ENCODE measurements around the gene CAPN13. TPM values are rescaled to one million over a fixed set of nuclear protein-coding genes. Genes with fewer than 3 reads are reported as not detected.

CAPN13 gene
- total RNA-seq, 1 donor from 2014 or later, result not detected

GRCh38 chr2:30799366-30799765 lies 7.9 kb downstream of the CAPN13 start:
- H3K4me1 Mint-ChIP-seq, result peaks cover 6% of the 10 kb centered on the region
- no peak overlapping the region for H2AFZ ChIP-seq (replicated peaks)

DNA sequence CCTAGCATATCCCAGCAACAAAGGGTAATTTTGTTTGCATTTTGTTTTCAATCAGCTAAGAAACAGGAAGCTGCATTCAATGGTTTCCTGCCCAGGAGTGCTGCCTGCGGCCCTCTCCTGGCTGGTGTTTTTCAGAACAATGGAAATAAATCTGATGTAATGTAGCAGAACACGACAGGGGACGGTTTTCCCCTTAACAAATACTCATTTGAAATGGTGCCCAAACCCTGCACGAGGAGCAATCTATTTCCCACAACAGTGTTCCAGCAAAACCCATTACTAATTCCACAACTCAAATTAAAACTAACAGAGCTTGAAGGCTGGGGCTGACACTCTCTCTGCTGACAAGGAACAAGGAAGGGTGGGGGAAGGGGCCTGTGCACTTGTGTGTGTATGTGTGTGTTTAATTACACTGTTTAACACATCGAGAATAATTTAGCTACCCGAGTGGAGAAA lies 8.7 kb downstream of the CAPN13 start:
- H3K9me3 Mint-ChIP-seq, result no peaks in the 10 kb centered on the region
- Histone ChIP-seq H3K79me2 (ENCODE audit: low read depth) (no peaks in the 10 kb centered on the region), H3K4me2 (no peak overlapping the region), H3F3A (ENCODE audit: low read depth) (no peaks in the 10 kb centered on the region), H3K27ac (no peak overlapping the region), H2AFZ (replicated peaks) (peak overlapping the region; percentile 98), H3K9me3 (ENCODE audit: low read depth) (no peaks in the 10 kb centered on the region), H3K4me1 (peaks cover 9% of the 10 kb centered on the region), H3K27me3 (no peaks in the 10 kb centered on the region), H3K36me3 (no peaks in the 10 kb centered on the region), H3K4me3 (no peak overlapping the region), H4K20me1 (ENCODE audit: low read depth) (no peaks in the 10 kb centered on the region), H3K9ac (no peak overlapping the region)
- H3K36me3 Mint-ChIP-seq, result no peaks in the 10 kb centered on the region
- H3K27me3 Mint-ChIP-seq (ENCODE audit: insufficient read depth, low read depth), result peaks cover 2% of the 10 kb centered on the region
- DNase-seq (ENCODE audit: low spot score), result no peak
- H3K4me1 Mint-ChIP-seq, result peaks cover 6% of the 10 kb centered on the region
- no peak overlapping the region for H3K27ac Mint-ChIP-seq
- no peak for TF ChIP-seq EZH2 (IDR thresholded peaks at IDR 0.05)
- TF ChIP-seq, protein P1, sequence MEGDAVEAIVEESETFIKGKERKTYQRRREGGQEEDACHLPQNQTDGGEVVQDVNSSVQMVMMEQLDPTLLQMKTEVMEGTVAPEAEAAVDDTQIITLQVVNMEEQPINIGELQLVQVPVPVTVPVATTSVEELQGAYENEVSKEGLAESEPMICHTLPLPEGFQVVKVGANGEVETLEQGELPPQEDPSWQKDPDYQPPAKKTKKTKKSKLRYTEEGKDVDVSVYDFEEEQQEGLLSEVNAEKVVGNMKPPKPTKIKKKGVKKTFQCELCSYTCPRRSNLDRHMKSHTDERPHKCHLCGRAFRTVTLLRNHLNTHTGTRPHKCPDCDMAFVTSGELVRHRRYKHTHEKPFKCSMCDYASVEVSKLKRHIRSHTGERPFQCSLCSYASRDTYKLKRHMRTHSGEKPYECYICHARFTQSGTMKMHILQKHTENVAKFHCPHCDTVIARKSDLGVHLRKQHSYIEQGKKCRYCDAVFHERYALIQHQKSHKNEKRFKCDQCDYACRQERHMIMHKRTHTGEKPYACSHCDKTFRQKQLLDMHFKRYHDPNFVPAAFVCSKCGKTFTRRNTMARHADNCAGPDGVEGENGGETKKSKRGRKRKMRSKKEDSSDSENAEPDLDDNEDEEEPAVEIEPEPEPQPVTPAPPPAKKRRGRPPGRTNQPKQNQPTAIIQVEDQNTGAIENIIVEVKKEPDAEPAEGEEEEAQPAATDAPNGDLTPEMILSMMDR (IDR thresholded peaks at IDR 0.05), result no peak
- no peak overlapping the region for H3K4me3 Mint-ChIP-seq

More at GRCh38 chr2:30799366-30799765, 7.9 kb downstream of the CAPN13 start:
- no peaks in the 10 kb centered on the region for H3K36me3 ChIP-seq
- Mint-ChIP-seq H3K27ac (no peak overlapping the region), H3K36me3 (no peaks in the 10 kb centered on the region), H3K27me3 (ENCODE audit: insufficient read depth, low read depth) (peaks cover 2% of the 10 kb centered on the region), H3K4me3 (no peak overlapping the region), H3K9me3 (no peaks in the 10 kb centered on the region)
- no peak for TF ChIP-seq EZH2phosphoT487 (IDR thresholded peaks at IDR 0.05)
- TF ChIP-seq, protein P1 (IDR thresholded peaks at IDR 0.05), result no peak
- no peak for TF ChIP-seq EZH2 (IDR thresholded peaks at IDR 0.05)
- H3K9ac ChIP-seq, result no peak overlapping the region
- H3K4me3 ChIP-seq, result no peak overlapping the region
- no peak for DNase-seq (ENCODE audit: low spot score)
- H3K27me3 ChIP-seq, result no peaks in the 10 kb centered on the region
- H3F3A ChIP-seq (ENCODE audit: low read depth), result no peaks in the 10 kb centered on the region
- no peak overlapping the region for H3K4me2 ChIP-seq
- no peak overlapping the region for H3K27ac ChIP-seq
- no peaks in the 10 kb centered on the region for H3K9me3 ChIP-seq (ENCODE audit: low read depth)
- peaks cover 9% of the 10 kb centered on the region for H3K4me1 ChIP-seq
- H4K20me1 ChIP-seq (ENCODE audit: low read depth), result no peaks in the 10 kb centered on the region
- H3K79me2 ChIP-seq (ENCODE audit: low read depth), result no peaks in the 10 kb centered on the region

DNA sequence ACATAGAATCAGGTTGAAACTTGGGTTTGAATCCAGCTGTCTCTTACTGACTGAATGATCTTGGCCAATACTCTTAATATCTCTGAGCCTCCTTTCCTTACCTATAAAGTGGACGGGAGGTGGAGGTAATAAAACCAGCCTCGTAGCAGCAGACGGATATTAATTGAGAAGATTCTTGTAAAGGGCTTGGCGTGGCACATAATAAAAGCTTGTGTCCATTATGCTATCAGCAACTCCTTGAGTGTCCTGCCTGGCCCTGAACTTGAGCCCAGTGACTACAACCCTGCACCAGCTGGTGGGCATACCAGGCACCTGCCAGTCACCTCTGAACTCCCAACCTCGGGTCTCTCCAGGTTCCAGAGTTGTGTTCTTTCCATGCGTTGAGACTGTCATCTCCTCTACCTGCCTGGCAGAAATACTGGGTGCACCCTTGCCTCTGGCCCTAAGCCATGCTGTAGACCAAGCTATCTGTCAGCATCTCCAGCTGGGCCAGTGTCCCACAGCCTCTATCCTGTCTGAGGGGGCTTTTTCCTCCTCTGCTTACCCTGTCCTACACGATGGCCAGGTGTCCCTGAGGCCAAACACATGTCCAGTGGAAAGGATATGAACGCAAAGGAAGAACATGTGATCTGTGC lies 9.7 kb downstream of the CAPN13 start:
- no peaks in the 10 kb centered on the region for H3K36me3 ChIP-seq
- DNase-seq (ENCODE audit: low spot score), result no peak
- no peaks in the 10 kb centered on the region for H3K79me2 ChIP-seq (ENCODE audit: low read depth)
- Mint-ChIP-seq H3K27ac (no peak overlapping the region), H3K4me3 (no peak overlapping the region), H3K9me3 (no peaks in the 10 kb centered on the region), H3K36me3 (no peaks in the 10 kb centered on the region), H3K27me3 (ENCODE audit: insufficient read depth, low read depth) (peaks cover 2% of the 10 kb centered on the region), H3K4me1 (peaks cover 6% of the 10 kb centered on the region)
- H3K27me3 ChIP-seq, result no peaks in the 10 kb centered on the region
- H3F3A ChIP-seq (ENCODE audit: low read depth), result no peaks in the 10 kb centered on the region
- no peak overlapping the region for H3K4me3 ChIP-seq
- H4K20me1 ChIP-seq (ENCODE audit: low read depth), result no peaks in the 10 kb centered on the region
- H3K4me2 ChIP-seq, result no peak overlapping the region
- no peaks in the 10 kb centered on the region for H3K9me3 ChIP-seq (ENCODE audit: low read depth)
- H3K9ac ChIP-seq, result no peak overlapping the region
- H3K27ac ChIP-seq, result no peak overlapping the region
- H3K4me1 ChIP-seq, result peaks cover 9% of the 10 kb centered on the region
- no peak for TF ChIP-seq EZH2 (IDR thresholded peaks at IDR 0.05)
- TF ChIP-seq, protein P1 (IDR thresholded peaks at IDR 0.05), result no peak
- TF ChIP-seq EZH2phosphoT487 (IDR thresholded peaks at IDR 0.05), result no peak
- H2AFZ ChIP-seq (replicated peaks), result no peak overlapping the region
